Activated naive CD8-positive, alpha-beta T cell (primary cell): ENCODE results near the gene HMOX1.
"Not testable (repeated sequence)": the region's sequence is repeated elsewhere in the genome, so short reads cannot be mapped to it uniquely, and the experiment has no call there.

Experiments used
- H3K27ac Mint-ChIP-seq: one replicate; pipeline ENCODE4 v1.8.0; 2021; ENCODE audit warnings: mixed read lengths
- H3K27me3 Mint-ChIP-seq: one replicate; pipeline ENCODE4 v1.8.0; 2021; ENCODE audit warnings: mixed read lengths
- H3K36me3 Mint-ChIP-seq: one replicate; pipeline ENCODE4 v1.8.0; 2021; ENCODE audit warnings: mixed read lengths
- H3K4me1 Mint-ChIP-seq: one replicate; pipeline ENCODE4 v1.8.0; 2021; ENCODE audit warnings: low read depth, mixed read lengths
- H3K4me3 Mint-ChIP-seq: one replicate; pipeline ENCODE4 v1.8.0; 2021; ENCODE audit warnings: mild to moderate bottlenecking, mixed read lengths
- H3K9me3 Mint-ChIP-seq: one replicate; pipeline ENCODE4 v1.8.0; 2021; ENCODE audit warnings: low read depth, mixed read lengths

HMOX1 gene

DNA sequence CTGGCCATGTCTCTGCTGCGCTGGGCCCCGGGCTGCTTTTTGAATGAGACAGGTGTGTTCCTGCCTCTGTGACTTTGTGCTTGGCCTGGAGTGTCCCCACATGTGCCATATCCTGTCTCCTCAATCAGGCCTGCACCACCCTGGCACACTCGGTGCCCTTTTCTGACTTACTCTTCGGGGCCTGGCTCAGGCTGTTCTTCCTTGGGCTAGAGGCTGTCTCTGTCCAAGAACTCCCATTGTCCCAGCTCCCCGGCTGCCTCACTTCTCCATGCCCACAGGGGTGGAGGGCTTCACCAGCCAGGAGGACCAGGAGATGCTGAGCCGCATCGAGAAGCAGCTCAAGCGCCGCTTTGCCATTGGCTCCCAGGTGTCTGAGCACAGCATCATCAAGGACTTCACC is 42.0 kb downstream of the HMOX1 start:
- Mint-ChIP-seq H3K4me3 (no peak overlapping the region), H3K27ac (no peak overlapping the region), H3K4me1 (no peaks in the 10 kb centered on the region), H3K36me3 (no peaks in the 10 kb centered on the region), H3K27me3 (no peaks in the 10 kb centered on the region), H3K9me3 (no peaks in the 10 kb centered on the region)

DNA sequence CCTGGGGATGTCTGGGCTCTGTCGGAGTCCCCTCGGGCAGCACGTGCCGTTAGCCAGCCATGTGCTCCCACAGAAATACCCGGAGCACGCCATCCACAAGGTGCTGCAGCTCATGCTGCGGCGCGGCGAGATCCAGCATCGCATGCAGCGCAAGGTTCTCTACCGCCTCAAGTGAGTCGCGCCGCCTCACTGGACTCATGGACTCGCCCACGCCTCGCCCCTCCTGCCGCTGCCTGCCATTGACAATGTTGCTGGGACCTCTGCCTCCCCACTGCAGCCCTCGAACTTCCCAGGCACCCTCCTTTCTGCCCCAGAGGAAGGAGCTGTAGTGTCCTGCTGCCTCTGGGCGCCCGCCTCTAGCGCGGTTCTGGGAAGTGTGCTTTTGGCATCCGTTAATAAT is 43.2 kb downstream of the HMOX1 start:
- Mint-ChIP-seq H3K27me3 (no peaks in the 10 kb centered on the region), H3K27ac (no peak overlapping the region), H3K9me3 (no peaks in the 10 kb centered on the region), H3K36me3 (no peaks in the 10 kb centered on the region), H3K4me1 (no peaks in the 10 kb centered on the region), H3K4me3 (no peak overlapping the region)

DNA sequence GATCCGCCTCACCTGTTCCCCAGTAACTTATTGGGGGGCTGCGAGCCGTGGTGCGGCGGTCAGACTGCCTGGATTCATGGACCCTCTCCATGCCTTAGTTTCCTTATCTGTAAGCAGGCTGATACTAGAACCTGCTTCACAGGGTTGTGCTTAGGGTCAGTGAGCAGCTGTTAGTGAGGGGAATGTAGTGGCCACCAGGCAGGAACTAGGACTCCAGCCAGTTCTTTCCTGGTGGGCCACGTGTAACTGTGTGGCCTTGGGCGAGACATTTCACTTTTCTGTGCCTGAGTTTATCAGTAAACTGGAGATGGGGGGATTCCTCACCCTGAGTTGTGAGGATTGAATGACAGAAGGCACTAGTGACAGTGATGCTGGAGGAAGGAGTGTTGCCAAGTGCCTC is 43.9 kb downstream of the HMOX1 start:
- Mint-ChIP-seq H3K4me1 (no peaks in the 10 kb centered on the region), H3K9me3 (no peaks in the 10 kb centered on the region), H3K27me3 (no peaks in the 10 kb centered on the region), H3K4me3 (no peak overlapping the region), H3K36me3 (no peaks in the 10 kb centered on the region), H3K27ac (peak overlapping the region; percentile 11)

DNA sequence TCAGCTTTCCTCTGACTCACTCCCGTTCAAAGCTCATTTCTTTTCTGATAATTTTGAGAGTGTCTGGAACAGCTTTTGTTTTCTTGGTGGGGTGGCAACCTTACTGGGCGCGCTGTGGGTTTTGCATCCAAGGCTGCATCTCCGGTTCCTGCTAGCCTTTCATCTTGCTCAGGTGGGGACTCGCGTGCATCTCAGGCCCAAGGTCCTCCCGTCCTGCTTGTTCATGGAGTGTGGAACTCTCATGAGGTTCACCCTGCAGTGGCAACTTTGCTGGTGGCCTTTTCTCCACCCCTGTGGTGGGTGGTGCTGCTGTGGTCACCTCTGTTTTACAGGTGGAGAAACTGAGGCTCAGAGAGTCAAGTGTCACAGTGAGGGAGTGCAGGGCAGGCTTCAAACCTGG is 44.6 kb downstream of the HMOX1 start:
- Mint-ChIP-seq H3K36me3 (no peaks in the 10 kb centered on the region), H3K27ac (no peak overlapping the region), H3K27me3 (no peaks in the 10 kb centered on the region), H3K4me1 (no peaks in the 10 kb centered on the region), H3K4me3 (no peak overlapping the region), H3K9me3 (no peaks in the 10 kb centered on the region)

DNA sequence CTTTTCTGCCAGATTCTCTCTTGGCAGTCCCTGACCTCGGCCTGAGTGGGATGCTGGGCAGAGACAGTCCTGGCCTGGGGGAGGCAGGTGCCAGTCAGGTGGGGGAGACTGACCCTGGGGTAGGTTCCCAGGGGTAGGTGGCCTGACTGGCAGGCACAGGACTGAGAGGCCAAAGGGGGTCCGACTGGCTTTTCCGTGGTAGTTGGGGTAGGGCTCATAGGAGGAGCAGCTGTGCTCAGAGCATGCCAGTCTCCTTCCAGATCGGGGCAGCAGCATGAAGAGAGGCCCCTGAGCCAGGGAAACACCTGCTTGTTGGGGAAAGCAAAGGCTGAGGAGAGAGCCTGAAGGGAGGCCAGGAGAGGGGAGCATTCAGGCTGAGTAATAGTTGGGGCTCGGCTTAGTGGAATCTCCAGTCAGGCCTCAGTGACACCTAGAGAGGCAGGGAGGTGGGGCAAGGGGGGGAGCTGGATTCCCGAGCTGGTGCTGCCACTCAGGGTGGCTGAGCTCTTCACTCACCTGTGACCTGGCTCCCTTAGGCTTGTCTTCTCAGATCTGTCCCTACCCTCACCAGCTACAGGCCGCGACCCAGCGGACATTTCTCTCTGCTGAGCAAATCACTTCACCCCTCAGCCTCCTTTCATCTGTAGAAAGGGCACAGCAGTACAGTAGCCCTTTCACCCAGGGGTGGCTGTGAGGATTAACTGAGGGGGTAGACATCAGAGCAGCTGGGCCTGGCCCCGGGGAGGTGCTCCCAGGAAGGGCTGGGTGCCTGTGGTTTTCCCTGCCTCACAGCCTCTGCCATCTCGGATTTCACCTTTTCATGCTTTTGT is 45.3 kb downstream of the HMOX1 start:
- Mint-ChIP-seq H3K4me1 (no peaks in the 10 kb centered on the region), H3K4me3 (no peak overlapping the region), H3K9me3 (no peaks in the 10 kb centered on the region), H3K36me3 (no peaks in the 10 kb centered on the region), H3K27me3 (no peaks in the 10 kb centered on the region), H3K27ac (no peak overlapping the region)

DNA sequence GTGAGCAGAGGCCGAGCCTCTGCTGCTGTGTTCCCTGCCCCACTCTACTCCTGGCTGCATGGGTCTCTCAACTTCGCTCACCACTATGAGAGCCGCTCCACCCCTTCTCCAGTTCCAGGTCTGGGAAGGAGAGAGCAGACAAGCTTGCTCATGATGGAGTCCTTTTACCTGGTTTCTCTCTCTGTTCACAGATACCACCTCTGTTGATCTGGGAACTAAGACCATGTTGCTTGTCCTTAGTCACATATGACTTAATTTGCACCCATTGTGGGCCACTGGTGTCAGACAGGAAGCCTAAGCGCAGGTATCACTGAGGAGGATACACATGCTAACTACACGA is 45.9 kb downstream of the HMOX1 start:
- Mint-ChIP-seq H3K27me3 (no peaks in the 10 kb centered on the region), H3K4me1 (no peaks in the 10 kb centered on the region), H3K9me3 (no peaks in the 10 kb centered on the region), H3K36me3 (peaks cover under 1% of the 10 kb centered on the region), H3K27ac (no peak overlapping the region), H3K4me3 (no peak overlapping the region)

DNA sequence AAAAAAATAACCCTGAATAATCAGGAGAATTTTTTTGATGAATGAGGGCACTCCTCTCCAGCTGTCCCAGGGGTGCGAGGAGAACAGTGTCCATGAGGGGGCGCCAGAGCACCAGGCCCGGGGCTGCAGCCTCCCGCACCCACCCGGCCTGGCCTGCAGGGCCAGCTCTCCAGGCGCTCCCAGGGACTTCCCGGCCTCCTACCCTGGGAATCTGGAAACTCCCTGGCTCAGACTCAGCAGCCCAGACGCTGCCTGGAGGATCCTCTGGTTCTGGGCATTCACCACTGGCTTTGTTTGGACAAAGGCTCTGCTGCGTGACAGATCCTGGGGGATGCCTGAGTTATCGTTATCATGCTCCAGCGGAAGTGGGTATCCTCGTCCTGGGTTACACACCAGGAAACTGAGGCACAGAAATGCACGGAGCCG is 50.0 kb downstream of the HMOX1 start:
- H3K27me3 Mint-ChIP-seq: no peaks in the 10 kb centered on the region
- H3K36me3 Mint-ChIP-seq: peaks cover 11% of the 10 kb centered on the region
- no peaks in the 10 kb centered on the region for H3K9me3 Mint-ChIP-seq
- no peak overlapping the region for H3K27ac Mint-ChIP-seq
- H3K4me3 Mint-ChIP-seq: no peak overlapping the region
- H3K4me1 Mint-ChIP-seq: no peaks in the 10 kb centered on the region

DNA sequence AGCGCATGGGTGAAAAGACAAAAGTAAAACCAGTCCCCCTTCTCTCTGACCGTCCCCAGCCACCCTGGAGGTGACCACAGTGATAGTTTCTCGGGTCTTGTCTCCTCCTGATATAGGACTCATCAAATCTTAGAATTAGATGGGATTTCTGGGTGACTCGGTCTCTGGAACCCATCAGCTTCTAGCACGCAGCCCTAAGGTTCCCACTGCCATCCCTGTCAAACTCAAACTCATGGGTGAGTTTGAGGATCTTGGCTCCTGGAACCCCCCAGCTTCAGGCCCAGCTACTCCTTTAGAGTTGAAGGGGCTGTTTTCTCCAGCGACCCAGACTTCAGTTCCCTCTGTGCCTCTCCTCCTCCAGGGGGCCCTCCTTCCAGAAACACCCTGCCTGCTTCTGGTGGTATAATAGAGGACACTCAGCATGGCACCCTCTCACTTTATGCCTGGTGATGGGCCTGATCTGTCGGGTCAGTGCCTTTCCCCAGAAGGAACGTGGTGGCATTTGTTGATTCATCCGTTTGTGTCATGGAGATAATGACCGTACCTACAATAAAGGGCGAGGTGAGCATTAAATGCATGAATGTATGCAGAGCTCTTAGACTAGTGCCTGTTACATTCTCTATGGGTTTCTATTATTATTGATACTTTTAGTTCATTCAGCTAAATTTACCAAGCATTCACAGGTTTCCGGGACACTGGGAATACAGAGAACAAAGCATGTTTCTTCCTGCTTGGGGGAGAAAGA is 50.8 kb downstream of the HMOX1 start:
- Mint-ChIP-seq H3K9me3 (no peaks in the 10 kb centered on the region), H3K4me3 (no peak overlapping the region), H3K36me3 (peaks cover 11% of the 10 kb centered on the region), H3K27ac (no peak overlapping the region), H3K4me1 (no peaks in the 10 kb centered on the region), H3K27me3 (no peaks in the 10 kb centered on the region)

DNA sequence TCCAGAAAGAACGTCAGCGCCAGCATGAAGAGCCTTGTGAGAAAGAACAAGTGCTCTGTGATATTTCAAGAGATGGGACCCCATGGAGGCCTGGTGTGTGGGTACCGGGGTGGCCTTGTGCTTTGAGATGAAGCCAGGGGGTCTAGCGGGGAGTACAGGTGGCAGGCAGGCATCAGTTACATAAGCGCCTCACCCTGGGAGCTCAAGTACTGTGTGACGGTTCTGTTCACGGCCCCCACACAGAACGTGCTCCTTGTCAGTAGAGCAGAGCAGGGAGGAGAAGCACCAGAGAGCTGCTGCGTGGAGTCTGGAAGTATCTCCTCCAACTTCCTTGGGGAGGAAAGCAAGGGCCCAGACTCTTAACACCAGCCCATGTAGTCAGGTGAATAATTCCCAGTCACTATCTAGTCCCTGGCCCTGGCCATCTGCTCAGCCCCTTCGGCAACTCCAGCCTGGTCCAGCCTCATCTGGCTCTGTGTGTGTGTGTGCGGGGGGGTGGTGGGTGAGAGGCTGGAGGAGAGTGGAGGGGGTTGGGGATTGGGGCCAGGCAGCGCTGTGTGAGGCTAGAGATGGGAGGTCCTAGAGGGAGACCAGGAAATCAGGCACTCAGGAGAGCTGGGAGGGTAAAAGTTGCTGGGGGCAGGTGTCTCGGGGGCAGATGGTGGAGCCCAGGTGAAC is 51.5 kb downstream of the HMOX1 start:
- H3K4me1 Mint-ChIP-seq: no peaks in the 10 kb centered on the region
- no peaks in the 10 kb centered on the region for H3K9me3 Mint-ChIP-seq
- peaks cover 13% of the 10 kb centered on the region for H3K36me3 Mint-ChIP-seq
- H3K27ac Mint-ChIP-seq: no peak overlapping the region
- H3K27me3 Mint-ChIP-seq: no peaks in the 10 kb centered on the region
- no peak overlapping the region for H3K4me3 Mint-ChIP-seq

DNA sequence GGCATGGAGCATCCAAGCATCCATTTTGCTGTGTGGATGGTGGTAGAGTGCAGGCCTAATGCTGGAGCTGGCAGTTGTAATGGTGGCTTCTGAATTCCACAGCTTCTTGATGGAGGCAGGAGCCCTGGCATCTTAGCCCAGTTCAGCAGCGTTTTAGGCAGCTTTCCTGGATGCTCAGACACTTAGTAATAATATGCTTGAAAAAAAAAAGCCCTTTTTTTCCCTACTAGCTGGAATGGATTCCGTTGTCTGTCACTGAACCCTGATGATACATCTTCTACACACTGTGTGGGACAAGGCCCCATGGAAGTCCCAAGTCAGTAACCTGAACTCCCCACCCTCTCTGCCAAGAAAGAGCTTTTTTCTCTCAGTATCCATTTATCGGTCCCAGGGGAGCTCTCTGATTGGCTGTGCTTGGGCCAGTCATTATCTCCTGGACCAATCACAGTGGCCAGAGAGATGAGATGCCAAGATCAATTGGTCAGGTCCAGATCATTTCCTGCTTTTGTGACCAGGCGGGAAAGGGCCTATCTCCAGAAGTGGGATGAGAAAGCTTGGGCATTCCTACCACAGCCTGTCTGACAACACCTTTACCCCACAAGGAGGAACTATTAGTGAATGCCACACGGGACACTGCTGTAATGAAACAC is 53.3 kb downstream of the HMOX1 start:
- Mint-ChIP-seq H3K4me1 (no peaks in the 10 kb centered on the region), H3K27me3 (no peaks in the 10 kb centered on the region), H3K27ac (no peak overlapping the region), H3K9me3 (no peaks in the 10 kb centered on the region), H3K36me3 (peaks cover 19% of the 10 kb centered on the region), H3K4me3 (no peak overlapping the region)

DNA sequence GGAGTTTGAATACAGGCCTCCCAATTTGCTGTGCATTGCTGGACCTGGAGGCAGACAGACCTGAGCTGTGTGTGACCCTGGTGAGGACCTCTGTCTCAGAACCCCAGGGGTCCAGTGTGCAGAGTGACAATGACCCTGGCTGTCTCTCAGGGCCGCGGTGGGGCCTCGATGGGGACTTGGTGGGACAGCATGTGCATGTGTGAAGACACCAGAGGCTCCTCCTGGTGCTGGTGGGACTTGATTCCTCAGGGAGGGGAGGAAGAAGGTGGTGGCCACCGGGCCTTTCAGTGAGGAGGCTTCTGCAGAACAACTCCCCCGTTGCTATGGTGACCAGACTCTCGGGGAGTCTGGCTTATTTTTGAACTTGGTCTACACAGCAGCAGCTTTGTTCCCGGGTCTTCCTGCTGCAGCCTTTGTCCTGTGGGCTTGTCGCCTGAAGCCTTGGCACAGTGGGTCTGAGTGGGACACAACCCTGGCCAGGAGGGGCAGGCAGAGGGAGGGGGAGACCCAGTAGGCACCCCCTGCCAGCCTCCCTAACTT is 54.4 kb downstream of the HMOX1 start:
- Mint-ChIP-seq H3K9me3 (no peaks in the 10 kb centered on the region), H3K4me3 (no peak overlapping the region), H3K27ac (no peak overlapping the region), H3K36me3 (peaks cover 21% of the 10 kb centered on the region), H3K27me3 (no peaks in the 10 kb centered on the region), H3K4me1 (no peaks in the 10 kb centered on the region)

DNA sequence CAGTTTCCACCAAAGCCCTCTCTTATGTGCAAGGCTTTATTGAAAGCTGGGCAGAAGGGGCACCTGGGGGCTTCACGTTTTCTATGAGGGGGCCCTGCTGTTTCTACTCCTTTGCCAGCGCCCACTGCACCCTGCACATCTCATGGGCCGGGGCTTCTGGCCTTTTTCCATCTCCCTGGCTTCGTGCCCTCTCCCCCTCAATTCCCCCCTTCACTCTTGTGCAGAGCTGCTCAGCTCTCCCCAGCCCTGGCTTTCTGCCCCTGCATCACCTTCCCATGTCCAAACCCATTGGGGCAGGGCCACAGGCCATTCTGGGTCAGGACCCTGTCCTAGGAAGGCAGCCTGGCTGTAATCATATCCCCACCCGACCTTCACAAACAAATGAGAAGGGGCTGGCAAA is 55.5 kb downstream of the HMOX1 start:
- no peaks in the 10 kb centered on the region for H3K27me3 Mint-ChIP-seq
- no peak overlapping the region for H3K4me3 Mint-ChIP-seq
- H3K36me3 Mint-ChIP-seq: peaks cover 21% of the 10 kb centered on the region
- H3K9me3 Mint-ChIP-seq: no peaks in the 10 kb centered on the region
- H3K27ac Mint-ChIP-seq: no peak overlapping the region
- no peaks in the 10 kb centered on the region for H3K4me1 Mint-ChIP-seq

DNA sequence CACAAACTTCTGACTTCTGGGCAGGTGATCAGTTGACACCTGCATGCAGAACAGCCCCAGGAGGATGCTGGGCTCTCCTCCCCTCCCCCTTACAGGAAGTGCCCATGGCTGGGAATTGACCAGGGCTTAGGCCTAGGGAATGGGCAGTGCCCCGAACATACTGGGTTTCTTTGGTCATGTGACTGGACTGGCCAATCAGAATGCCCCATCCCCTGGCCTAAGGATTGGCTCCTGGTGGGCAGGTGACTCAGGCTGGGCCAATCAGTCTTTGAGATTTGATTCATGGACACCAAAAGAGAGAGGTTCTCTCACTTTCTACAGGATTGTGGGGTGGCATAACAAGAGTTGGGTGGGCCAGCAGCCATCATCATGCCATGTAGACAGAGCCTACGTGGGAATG is 56.2 kb downstream of the HMOX1 start:
- Mint-ChIP-seq H3K9me3 (no peaks in the 10 kb centered on the region), H3K27me3 (no peaks in the 10 kb centered on the region), H3K27ac (no peak overlapping the region), H3K4me3 (no peak overlapping the region), H3K4me1 (no peaks in the 10 kb centered on the region), H3K36me3 (peaks cover 18% of the 10 kb centered on the region)

DNA sequence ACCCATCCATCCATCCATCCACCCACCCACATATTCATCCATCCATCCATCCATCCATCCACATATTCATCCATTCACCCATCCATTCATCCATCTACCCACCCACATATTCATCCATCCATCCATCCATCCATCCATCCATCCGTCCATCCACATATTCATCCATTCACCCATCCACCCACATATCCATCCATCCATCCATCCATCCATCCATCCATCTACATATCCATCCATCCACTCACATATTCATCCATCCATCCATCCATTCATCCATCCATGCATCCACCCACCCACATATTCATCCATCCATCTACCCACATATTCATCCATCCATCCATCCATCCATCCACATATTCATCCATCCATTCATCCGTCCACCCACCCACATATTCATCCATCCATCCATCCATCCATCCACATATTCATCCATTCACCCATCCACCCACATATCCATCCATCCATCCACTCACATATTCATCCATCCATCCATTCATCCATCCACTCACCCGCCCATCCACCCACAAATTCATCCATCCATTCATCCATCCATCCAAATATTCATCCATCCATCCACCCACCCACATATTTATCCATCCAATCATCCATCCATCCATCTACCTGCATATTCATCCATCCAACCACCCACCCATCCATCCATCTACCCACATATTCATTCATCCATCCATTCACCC is 57.9 kb downstream of the HMOX1 start:
- not testable (repeated sequence) for H3K9me3 Mint-ChIP-seq

More for the DNA sequence above, 57.9 kb downstream of the HMOX1 start:
- not testable (repeated sequence) for H3K27me3 Mint-ChIP-seq, H3K4me1 Mint-ChIP-seq, H3K27ac Mint-ChIP-seq, H3K4me3 Mint-ChIP-seq
- H3K36me3 Mint-ChIP-seq: peaks cover 12% of the 10 kb centered on the region
